ENCODE results near the gene HERC4. TPM values are rescaled to one million over a fixed set of nuclear protein-coding genes. Genes with fewer than 3 reads are reported as not detected.

Gene HERC4
- total and polyA plus RNA-seq, 12 donors, result 21.3 to 75.6 (median 49.7) TPM

- Histone ChIP-seq H3K36me3 (replicated peaks in 1 of 2) (peaks cover 0 to 38% of the 10 kb centered on the region in 2 donors), H3K4me3 (no peak overlapping the region), H3K27ac (no peak overlapping the region), H3K9me3 (replicated peaks in 1 of 3) (no peaks in the 10 kb centered on the region), H3K4me1 (replicated peaks in 1 of 2) (no peaks in the 10 kb centered on the region), H3K27me3 (no peaks in the 10 kb centered on the region)
- intact Hi-C loops (cut with DNase I), result no loop called here
- no peak for DNase-seq
- TF ChIP-seq POLR2A (IDR thresholded peaks at IDR 0.05), result no peak
- TF ChIP-seq CTCF (IDR thresholded peaks at IDR 0.05), result no peak
- WGBS, 4 donors, result 64 to 84% (median 74%) methylated on average over 1 of the region's 1 CpG
Measured at GRCh38 chr10:67936416-67936815, 138.7 kb downstream of the HERC4 start.

- no peak for DNase-seq
- no peaks in the 10 kb centered on the region for H3K9me3 ChIP-seq (replicated peaks in 1 of 3)
- no peak for TF ChIP-seq CTCF (IDR thresholded peaks at IDR 0.05)
- TF ChIP-seq POLR2A (IDR thresholded peaks at IDR 0.05), result no peak
- no peaks in the 10 kb centered on the region for H3K4me1 ChIP-seq (replicated peaks in 1 of 2)
- no peak overlapping the region for H3K4me3 ChIP-seq
- WGBS, 4 donors, result 94 to 99% (median 97%) methylated on average over 9 of the region's 9 CpGs
- no peaks in the 10 kb centered on the region for H3K27me3 ChIP-seq
- H3K36me3 ChIP-seq (replicated peaks in 1 of 2), result peaks cover 0 to 49% of the 10 kb centered on the region in 2 donors
- intact Hi-C loops (cut with DNase I), result no loop called here
- no peak overlapping the region for H3K27ac ChIP-seq
Measured at GRCh38 chr10:67935223-67935622, 139.9 kb downstream of the HERC4 start.

DNA sequence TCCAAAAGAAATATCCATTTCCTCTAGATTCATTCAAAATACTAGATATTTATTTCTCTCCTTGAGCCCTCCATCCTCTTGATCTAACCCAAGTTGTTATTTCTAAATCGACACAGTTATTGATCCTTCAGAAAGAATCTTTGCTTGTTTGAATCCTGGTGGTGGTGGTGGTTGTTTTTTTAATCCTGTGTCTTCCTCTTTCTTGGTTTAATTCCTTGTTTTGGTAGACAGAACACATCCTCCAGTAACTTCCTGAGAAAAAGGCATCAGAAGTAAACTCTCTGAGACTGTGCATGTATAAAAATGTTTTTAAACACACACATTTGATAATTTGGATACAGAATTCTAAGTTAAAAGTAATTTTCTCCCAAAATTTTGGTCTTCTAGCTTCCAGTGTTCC, 140.7 kb downstream of the HERC4 start:
- H3K4me1 ChIP-seq (replicated peaks in 1 of 2), result no peaks in the 10 kb centered on the region
- 69 to 82% (median 78%) methylated on average over 1 of the region's 1 CpG for WGBS, 4 donors

DNA sequence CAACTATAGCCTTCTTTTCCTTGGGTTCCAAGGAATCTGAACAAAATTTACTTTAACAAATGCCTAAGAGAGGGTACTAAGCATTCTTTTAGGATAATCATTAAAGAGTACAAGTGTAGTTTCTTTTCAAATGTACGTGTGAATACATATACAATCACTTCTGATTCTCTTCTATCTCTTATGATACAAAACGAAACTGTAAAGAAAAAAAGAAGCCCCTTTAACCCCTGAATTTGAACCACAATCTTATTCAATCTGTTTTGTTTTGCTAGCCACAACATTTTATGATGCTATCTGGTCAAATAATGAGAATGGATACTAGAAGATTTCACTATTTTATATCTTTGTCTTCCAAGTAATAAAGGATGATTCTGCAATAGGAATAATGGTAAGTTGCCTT, 141.9 kb downstream of the HERC4 start:
- TF ChIP-seq CTCF (IDR thresholded peaks at IDR 0.05) (no peak), POLR2A (IDR thresholded peaks at IDR 0.05) (no peak)
- no peak overlapping the region for H3K27ac ChIP-seq
- H3K4me1 ChIP-seq (replicated peaks in 1 of 2), result no peaks in the 10 kb centered on the region
- no peaks in the 10 kb centered on the region for H3K9me3 ChIP-seq (replicated peaks in 1 of 3)
- WGBS, 4 donors, result 88 to 96% (median 91%) methylated on average over 2 of the region's 2 CpGs
- DNase-seq, result no peak
- no peak overlapping the region for H3K4me3 ChIP-seq
- intact Hi-C loops (cut with DNase I), result no loop called here
- peaks cover 0 to 56% of the 10 kb centered on the region in 2 donors for H3K36me3 ChIP-seq (replicated peaks in 1 of 2)
- no peaks in the 10 kb centered on the region for H3K27me3 ChIP-seq

More for the DNA sequence above, 140.7 kb downstream of the HERC4 start:
- DNase-seq, result no peak
- Histone ChIP-seq H3K36me3 (replicated peaks in 1 of 2) (peaks cover 0 to 56% of the 10 kb centered on the region in 2 donors), H3K9me3 (replicated peaks in 1 of 3) (no peaks in the 10 kb centered on the region), H3K27me3 (no peaks in the 10 kb centered on the region), H3K27ac (no peak overlapping the region), H3K4me3 (no peak overlapping the region)
- intact Hi-C loops (cut with DNase I), result no loop called here
- TF ChIP-seq CTCF (IDR thresholded peaks at IDR 0.05), result no peak
- TF ChIP-seq POLR2A (IDR thresholded peaks at IDR 0.05), result no peak

All from adrenal gland (tissue), 12 donors.